T-helper 2 cell (primary cell): ENCODE results near the gene MOXD1.

ENCODE experiments used
- DNase-seq, 5 experiments: peaks; one replicate each; pipeline versions ENCODE4 v3.0.0 to v3.0.0-alpha.2; 2012 to 2022
- total RNA-seq, 2 donors: gene quantifications; one replicate each; lab custom pipeline; 2026; lab: John Stamatoyannopoulos, UW

MOXD1 gene
- 0 to 1.8 reads per million in 2 donors for total RNA-seq

DNA sequence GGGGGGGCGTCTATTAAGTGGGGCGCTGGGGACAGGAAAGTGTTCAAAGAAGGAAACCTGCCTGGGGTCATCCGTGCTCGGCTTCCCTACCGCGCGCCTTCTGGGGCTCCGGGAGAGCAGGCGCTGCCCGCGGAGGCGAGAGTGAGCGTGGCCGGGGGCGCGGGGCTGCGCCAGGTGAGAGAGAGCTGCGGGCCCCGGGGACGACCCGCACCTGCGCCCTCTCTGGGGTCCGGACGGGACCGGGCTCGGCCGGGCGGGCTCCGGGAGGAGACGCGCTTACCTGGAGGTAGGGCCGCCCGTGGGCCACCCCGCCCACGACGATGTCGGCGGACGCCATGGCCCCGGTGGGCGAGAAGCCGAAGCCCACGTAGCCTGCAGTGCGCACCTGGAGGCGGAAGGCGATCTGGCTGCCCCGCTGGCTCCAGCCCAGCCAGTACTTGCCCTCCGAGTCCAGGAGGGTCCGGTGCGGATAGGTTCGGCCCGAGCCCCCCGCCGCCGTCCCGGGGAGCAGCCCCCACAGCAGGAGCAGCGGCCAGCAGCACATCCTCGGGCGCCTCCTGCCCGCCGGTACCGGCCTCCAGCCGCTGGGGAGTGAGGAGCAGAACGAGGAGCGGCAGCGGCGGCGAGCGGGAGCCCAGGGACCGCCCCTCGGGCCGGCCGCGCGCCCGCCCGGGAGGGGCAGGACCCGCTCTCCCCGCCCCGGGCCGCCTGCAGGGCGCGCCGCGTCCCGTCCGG is at the start of gene MOXD1:
TSS of gene MOXD1 (minus strand) at position 593 of the 735 bp plus-strand sequence. CDS start at position 544, 49 bp downstream.
- no peak for DNase-seq

DNA sequence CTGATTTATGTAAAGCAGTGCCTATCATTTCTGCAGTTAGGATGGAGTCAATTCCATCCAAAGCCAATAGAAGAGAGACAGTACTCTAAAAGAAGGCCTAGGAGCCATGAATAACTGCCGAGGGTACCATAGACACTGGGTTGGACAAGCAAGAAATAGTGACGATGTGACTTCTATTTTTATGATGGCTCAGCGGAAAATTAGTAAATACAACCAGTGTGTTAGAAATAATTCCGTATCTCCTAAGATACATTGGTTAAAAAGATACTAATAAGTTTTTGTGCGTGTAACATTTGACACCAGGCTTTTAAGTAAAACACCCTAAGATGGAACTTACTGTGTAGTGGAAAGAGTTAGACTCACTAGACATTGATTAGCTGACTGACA is 45.6 kb upstream of the MOXD1 start:
- DNase-seq = no peak

DNA sequence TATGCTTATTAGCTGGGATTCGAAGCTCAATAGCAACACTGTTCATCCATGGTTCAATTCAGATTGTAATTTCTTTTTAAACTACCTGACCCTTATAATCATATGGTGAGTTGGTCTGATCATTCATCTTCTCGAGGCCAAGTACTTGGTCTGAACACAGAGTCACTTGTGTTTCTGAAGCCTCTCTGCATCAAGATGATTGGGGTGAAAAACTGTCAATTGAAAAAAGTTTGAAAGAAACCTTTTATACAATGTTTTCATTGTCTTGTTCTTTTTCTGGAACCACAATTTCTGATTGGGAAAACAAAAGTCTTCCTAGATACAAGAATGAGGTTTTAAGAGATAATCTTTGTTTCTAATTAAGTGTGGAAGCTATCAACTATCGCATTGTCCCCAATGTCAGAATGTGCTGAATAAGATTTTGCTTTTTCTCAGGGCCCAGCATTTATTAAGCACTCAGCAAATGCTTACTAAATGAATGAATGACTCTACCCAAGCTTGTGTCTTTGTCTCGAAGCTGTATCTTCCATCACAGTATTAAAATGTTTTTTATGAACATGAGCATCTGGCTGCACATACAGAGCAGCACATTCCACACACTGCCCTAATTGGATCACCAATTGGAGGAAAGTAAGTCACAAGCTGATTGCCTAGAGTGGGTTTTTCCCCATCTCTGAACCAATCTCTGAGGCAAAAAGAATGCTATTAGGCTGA is 45.0 kb upstream of the MOXD1 start:
- DNase-seq = no peak

DNA sequence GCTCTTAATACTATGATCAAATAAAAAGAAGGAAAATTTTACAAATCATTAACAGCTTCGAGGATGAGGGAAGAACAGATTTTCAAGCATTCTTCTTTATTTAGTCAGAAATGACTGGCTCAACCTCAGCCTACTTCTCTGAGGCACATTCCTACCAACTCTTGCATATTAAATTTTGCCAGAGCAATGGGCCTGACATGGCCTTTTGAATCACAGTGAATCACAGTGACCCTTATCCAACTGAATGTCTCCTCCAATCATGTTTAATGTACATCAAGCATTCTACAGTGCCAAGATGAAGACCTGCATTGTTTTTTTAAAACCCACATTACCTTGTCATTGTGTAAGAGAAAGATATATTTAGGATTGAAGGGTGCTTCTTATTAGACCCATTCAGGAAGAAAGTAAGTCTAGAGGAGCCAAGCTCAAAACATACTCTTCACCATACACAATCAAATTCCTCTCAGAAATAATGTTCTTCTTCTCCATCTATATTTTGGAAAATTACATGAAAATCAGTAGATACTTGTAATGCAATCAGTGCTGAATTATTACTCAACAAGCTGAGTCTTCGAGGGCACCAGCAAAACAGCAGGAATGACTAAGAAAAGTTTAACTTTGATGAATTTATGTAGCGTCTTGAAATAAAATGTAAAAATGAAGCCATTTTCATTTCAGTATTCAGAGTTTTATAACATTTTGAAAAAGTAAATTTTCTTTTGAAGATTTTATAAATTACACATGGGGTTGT is 44.1 kb upstream of the MOXD1 start:
- no peak for DNase-seq

DNA sequence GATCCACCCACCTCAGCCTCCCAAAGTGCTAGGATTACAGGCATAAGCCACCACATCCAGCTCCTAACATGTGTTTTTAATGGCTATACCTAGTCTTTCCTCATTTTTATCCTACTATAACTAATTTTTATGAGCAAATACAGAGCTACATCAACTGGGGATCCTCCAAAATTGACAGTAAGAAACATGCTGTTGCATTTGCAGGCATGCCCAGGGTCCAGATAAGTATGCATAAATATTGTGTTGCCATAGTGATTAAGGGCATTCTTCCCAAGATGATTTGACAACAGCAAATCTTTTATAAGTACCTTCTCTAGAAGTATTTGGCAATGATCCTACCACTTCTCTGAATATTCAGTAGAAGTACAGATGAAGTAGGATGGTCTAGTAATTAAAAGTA is 41.9 kb upstream of the MOXD1 start:
- DNase-seq = no peak

DNA sequence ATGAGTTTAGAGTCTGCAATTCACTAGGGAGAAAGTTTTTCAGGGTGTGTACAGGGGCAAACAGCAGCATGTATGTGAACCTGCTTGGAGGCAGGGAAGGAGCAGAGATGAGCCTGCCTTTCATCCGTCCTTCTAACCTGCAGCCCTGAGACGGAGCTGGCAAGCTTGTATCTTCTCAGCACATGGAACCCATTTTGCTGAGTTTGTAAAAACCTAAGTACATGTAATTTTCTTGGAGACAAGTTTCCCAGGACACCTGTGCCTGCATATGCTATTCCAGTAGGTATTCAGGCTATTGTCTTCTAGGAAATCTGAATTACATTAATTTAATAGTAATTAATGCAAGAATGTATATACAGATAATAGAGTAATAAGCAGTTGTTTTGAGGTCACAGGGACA is 28.8 kb upstream of the MOXD1 start:
- no peak for DNase-seq

DNA sequence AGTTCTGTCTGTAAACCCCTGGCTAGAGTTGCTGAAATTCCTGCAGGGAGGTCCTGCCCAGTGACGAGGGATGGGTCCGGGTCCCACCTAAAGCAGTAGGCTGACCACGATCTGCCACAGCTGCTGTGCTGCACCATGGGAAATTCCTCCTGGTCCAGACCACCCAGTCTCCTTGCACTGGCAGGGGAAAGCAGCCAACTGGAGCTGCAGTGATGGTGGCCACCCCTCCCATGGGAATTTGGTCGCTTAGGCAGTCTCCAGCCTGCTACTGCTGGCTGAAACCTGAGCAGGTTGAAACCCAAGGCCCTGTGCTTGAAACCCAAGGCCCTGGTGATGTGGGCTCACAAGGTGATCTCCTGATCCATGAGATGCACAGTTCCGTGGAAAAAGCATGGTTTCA is 23.9 kb upstream of the MOXD1 start:
- no peak for DNase-seq

DNA sequence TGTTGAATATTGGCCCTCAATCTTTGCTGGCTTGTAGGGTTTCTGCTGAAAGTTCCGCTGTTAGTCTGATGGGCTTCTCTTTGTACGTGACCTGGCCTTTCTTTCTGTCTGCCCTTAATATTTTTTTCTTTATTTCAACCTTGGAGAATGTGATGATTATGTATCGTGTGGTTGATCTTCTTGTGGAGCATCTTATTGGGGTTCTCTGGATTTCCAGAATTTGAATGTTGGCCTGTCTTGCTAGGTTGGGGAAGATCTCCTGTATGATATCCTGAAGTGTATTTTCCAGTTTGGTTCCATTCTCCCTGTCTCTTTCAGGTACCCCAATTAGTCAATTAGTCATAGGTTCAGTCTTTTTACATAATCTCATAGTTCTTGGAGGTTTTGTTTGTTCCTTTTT is 22.6 kb upstream of the MOXD1 start:
- DNase-seq = no peak

DNA sequence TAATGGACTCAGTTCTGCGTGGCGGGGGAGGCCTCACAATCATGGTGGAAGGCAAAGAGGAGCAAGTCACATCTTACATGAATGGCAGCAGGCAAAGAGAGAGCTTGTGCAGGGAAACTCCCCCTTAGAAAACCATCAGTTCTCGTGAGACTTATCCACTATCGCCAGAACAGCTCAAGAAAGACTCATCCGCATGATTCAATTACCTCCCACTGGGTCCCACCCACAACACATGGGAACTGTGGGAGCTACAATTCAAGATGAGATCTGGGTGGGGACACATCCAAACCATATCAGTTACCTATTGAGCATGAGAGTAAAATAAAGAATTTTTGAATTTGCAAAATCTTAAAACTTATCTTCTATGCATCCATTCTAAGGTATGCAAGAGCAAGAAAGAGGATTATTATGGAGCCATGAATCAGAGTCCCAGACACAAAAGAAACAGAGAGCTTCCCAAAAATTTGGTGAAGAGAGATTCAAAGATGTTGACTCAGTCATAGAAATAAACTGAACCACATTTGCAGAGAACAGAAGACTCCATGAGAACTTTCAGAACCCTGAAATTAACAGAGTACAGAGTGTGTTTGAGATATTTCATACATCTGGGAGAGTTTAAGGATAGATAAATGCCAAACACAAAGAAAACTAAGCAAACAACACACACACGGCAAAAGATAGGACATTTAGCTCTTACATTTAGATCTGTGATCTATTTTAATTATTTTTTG is 17.1 kb upstream of the MOXD1 start:
- DNase-seq = no peak

DNA sequence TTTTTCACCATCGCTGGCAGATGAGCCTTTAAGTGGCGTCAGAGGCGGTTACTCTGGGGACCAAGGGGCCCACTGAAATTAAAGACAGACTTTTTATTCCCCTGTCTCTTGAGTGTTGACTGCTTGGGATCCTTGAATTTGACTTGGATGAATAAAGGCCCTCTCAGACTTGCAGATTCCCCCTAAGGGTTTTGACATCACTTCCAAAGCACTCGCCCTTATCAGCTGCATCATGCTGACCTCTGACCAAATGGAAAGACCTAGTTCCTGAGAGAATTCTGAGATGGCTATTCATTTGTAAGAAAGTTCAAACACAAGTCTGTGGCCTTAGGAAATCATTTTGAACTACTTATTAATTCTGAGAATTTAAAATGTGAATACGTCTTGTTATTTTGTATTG is 13.5 kb upstream of the MOXD1 start:
- DNase-seq = no peak

DNA sequence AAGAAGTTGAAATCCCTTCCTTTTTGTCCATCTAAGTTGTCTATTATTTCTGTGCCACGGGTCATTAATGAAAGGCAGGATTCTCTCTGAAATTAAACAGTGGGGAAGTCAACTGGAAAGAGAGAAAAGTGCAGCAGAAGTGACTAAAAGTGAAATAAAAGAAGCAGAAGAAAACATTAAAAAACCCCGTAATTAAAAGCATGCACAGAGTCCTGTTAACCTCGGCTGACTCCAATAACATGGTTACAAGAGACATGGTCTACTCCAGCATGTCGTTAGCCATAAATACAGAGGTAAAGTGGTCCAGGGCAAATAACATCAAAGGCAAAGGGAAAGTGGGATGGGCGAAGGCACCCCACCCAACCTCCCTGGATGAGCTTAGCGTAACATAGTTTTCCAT is 13.0 kb upstream of the MOXD1 start:
- no peak for DNase-seq

DNA sequence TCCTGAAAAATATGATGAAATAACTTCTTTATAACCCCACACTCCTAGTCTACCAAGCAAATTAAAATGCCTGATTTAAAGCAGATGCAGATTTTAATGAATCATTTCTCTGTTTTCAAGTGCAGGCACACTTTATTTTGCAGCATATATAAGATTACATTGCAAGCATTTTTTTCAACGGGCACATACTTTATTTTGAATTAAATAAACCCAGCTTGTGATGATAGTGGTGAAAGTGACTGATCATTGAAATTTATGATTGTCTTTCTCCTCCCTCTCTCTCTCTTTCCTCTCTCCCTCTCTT is 12.2 kb upstream of the MOXD1 start:
- no peak for DNase-seq

DNA sequence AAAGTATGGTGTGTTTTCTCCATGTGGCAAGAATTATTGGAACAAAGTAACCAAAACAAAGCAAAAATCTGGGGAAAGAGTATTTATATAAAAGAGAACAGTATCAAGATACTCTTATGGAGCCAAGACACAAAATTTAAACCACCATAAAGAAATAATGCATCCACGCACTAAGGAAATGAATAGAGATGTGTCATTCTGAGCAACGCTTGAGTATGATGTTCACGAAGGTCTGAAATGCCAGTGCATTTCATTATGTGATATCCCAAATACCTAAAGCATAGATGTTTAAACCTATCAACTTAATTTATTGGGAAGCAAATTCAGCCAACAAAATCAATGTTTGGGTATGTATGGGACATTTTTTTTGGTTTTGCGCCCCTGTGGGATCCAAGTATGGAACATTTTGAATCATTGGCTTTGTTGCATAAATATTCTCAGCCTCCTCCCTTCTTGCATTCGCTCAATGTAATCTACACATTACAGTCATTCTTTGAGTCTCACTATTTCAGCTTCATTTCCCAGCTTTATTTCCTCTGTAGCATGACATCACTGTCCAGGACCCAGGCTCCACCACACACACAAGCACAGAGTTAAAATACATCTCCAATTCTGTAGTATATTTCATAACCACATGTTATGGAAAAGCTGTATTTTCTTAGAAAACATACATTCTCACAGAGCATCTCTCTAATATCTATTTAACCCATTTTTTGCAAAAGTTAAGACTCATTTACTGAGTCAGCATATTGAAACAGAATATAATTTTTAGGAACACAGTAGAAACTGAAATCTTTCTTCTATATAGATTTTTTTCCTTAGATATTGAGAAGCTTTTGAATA is 11.6 kb upstream of the MOXD1 start:
- DNase-seq = no peak

DNA sequence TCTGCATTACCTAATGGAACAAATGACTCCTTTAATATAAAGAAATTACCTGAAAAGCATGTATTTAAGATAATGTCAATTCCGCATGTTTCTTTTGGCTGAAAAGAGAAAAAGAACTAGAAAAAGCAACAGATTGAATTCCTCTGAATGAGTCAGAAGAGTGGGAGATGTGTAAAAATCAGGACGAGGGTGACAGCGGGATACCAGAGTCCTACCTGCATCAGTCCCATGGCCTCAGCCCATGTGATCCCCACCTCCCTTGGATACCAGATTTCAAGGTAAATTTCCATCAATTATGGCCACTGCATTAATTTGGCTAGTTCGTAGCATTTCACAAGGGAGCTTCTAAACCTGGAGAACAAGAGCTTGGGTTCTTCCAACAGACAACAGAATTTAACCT is 10.0 kb upstream of the MOXD1 start:
- DNase-seq = no peak

DNA sequence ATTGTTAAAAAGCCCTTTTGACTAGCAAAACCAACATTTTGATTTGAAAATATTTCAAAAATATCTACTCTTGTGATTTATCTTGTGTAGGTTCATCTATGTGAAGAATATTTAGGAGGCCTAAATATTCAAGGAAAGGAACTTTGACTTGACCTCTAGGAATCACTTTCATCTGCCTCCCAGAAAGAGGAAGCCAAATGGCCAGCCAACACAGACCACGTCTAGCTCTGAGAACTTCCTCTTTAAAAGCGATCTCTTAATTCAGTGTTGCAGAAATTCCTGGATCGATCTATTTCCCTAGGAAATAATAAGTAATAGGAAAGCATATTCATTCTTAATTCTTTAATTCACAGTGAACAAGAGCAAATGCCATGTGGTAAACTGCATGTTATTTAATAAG is 9.6 kb upstream of the MOXD1 start:
- no peak for DNase-seq

DNA sequence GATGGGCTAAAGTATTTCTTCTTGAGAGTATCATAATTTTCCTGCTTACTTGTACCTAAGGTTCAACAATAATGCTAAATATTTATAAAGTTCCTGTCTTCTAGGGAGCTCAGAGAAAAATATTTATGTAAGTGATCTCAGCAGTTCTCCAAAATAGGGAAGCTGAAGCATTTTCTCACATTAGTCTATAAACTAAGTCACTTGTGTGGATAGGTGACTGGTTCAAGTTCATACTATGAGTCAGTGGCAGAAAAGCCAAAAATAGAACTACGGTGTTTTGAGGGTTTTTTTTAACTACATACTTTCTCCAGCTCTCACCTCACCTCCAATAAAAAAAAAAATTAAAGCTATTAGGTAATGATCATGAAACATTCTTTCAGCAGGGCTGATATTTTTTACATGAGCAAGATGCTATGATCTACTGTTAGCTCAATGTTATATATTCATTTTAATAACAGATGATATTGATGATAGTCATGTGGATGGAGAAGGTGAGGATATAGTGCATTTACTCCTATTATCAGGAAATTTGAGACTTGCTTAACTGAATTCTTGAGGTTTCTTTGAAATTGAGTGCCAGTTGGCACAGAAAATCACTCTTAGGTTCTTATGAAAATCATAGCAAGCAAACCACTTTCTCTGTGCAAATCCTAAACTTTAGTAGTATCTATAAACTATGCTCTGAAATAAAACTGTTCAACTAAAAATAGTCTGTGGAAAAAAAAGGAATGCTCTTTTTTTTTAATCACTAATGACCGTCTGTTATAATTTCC is 4.1 kb upstream of the MOXD1 start:
- DNase-seq = no peak

DNA sequence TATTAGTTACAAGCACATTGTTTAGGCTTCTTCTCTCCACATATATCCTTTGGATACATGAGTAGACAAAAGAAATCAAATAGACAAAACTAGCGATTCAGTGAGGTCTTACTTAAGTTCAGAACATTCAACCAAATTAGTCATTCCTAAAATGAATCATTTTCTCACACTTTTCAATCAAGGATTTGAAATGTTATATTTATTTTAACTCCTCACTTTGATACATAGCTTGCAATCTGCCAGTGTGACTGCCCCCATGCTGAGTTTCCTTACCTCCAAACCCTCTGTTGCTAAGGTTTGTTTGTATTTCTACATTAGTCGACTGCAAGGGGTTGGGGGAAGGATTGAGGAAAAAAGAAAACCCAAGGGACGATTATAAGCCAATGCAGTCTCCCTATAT is 3.5 kb upstream of the MOXD1 start:
- DNase-seq = no peak

DNA sequence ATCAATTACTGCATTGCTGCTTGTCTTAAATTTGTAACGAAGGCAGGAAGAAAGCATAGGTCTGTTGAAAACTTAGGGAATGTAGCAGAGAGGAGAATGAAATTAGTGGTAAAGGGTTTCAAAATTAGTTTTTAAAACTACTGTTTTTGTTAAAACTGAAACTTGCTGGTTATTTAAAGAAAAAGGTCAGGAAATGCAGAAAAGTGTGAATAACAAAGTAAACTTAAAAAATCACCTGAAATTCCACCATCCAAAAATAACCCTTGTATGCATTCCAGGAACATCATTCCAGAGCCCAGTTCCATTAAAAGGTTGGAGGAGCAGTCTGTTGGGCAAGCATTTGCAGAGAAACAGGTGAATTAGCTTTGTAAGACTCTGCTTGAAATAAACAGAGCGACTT is 3.1 kb upstream of the MOXD1 start:
- no peak for DNase-seq

DNA sequence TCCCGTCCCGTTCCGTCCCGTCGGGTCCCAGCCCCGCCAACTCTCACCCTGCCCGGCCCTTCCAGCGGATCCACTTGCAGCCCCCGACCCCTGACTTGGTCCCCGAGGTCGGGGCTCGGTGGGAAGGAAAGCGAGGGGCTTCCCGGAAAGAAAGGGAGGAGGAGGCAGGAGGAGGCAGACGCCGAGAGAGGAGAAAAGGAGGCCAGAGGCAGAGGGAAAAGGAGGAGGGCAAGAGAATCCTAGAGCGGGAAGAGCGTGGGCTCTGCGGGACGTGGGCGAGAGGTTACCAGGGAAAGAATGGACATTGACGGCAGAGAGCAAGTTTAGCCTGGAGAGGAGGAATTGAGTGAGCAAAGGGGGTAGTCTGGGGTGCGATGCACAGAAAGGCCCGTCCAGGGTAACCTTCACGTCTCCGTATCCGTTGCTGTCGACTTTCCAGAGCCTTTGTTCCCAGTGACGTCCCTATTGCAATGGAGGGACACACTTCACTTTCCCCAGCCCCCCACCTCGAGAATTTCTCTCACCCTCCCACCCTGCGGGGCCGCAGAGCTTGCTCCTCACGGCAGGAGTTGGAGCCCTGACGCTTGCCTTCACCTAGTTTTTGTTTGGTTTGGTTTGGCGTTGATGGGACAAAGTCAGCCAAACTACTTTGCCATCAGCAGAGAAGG is 477 bp upstream of the MOXD1 start:
- no peak for DNase-seq

DNA sequence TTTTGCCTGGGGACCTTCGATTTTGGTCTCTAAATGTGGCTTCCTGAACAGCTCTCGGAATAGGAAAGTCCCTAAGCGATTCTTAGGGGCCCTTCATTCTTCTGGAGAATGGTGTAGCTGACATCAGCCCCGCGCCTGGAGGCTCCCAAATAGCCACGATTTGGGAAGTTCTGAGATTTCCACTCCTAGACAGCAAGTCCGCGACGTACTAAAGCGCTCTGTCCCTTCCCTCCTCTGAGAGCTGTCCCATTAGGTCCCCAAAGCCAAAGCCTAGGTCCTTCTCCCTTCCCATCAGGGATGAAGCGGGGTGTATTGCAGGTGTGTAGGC is 756 bp downstream of the MOXD1 start:
- DNase-seq = no peak
